NCI-H146 treated with DMSO at 0.1 percent for 48 hours (cell line): ENCODE results near the gene PRKAR1B.

Experiments
- DNase-seq: peaks from one replicate; lab custom pipeline; 2025; ENCODE audit not compliant: unreplicated experiment; lab: John Stamatoyannopoulos, UW

PRKAR1B gene

DNA sequence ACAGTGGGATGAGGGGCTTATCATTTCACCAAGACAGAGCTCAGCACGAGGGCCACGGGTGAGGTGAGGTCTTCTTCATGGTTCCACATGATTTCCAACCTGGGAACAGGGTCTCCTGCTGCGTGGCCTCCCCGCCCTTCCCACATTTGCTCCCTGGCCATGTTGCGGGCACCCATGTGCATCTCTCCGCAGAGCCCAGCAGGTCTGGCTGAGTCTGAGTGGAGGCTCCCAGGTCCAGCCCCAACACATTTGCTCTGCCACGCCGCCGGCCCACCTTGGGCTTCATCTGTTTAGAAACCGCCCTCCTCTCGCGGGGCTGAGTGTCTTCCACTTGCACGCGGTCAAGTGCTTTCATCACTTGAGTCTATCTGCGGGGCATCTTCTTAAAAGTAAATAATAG lies 14.8 kb upstream of the PRKAR1B start:
- DNase-seq: no peak

DNA sequence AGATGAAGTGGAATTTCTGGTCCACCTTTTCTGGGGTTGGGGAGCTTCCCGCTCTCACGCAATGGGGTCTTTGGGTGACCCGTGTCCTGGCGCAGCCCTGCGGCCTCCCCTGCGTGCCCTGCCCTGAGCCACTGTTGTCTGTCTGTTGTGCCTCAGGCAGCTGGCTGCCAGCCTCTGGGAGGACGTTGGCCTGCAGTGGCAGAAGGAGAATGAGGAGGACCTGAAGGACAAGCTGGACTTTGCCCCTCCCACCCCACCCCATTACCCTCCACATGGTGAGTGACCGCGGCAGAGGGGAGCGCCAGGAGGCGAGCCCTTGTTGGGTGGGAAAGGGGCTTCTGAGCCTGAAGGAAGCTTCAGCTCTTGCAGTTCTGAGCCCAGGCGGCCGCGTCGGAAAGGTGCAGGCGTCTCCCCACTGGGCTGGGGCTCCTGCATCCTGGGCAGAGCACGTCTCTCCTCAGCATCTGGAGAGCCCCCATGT lies 14.2 kb upstream of the PRKAR1B start:
- DNase-seq: no peak

DNA sequence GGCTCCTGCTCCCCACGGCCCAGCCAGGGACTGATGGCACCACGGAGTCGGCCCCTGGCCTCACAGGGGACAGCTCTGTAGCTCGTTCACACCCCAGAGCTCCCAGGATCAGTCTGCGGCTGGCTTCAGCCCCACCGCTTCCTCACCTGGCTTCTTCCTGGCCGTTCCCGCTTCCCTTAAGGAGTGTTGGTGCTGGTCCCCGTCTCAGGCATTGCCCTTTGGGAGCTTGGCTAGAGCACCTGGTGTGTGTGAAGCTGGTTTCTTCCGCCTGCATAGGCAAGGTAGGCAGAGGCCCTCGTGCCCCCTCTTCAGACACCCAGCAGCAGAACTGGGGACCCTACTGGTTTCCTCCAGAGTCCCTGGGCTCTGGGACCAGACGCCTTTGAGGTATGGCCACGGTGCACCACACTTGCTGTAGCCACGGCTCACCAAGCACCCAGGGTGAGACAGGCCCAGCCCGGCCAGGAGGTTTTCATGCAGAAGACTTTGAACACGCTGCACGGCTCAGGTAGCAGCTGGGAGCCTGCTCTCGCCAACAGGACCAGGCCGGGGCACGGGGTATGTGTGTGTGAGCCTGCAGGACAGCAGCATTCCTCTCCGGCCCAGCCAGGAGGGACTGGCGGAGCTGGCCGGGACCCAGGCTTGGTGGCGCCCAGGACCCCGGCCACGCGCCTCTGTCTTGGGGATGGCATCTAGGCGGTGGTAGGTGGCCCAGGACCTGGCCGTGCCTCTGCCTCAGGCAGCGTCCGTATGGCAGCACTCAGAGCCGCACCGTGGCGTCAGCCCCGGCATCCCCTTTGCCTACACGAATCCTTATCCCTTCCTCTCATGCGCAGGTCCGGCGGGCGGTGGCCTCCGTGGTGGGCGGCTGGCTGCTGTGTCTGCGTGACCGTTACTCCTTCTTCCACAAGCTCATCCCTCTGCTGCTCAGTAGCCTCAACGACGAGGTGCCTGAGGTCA lies 13.2 kb upstream of the PRKAR1B start:
- no peak for DNase-seq

DNA sequence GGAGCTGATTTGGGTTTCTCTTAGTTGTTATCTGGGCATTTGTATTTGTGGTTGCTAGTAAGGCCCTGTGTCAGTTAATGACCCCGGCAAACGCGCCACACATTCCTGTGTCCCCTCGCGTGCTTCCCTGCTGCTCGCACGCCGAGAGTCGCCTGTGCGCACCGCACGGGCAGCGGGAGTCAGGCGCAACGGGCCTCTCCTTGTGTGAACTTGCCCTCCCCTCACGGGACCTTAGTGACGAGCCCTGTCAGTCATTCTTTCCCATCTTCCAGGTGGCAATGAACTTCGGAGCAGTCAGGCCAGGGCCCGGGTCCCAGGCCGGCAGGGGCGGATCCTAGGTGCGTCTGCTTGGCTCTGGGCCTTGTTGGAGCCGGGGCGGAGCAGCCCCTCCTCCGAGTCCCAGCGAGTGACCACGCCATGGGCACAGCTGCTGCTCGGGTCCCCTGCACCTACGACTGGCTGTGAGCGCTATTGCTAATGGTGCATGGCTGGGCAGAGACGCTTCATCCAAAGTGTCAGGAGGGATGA lies 12.4 kb upstream of the PRKAR1B start:
- no peak for DNase-seq

DNA sequence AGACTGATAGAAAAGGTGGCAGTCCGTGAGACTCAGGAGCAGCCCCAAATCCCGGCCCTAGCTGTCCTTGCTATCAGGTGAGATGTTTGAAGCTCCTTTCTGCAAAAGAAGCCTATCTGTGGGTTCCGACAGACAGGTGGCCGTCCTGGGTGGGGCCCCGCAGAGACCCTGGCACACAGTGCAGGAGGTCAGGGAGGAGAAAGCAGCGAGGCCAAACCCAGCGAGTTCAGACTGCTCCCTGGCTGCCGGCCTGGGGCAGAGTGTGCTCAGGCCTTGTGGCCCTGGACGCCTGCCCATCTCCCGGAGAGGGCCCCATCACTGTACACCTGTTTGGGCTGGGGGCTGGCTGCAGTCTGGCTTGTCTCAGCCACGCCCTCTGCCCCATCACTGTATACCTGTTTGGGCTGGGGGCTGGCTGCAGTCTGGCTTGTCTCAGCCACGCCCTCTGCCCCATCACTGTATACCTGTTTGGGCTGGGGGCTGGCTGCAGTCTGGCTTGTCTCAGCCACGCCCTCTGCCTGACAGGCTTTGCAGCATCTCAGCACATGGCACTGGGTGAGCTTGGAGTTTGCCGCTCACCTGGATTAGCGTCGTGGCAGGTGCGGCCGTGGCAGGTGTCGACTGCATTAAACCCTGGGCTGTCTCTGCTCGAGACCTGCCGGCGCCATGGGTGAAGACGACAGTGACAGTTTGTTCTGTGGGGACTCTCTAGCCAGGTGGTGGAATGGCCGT lies 11.8 kb upstream of the PRKAR1B start:
- no peak for DNase-seq

DNA sequence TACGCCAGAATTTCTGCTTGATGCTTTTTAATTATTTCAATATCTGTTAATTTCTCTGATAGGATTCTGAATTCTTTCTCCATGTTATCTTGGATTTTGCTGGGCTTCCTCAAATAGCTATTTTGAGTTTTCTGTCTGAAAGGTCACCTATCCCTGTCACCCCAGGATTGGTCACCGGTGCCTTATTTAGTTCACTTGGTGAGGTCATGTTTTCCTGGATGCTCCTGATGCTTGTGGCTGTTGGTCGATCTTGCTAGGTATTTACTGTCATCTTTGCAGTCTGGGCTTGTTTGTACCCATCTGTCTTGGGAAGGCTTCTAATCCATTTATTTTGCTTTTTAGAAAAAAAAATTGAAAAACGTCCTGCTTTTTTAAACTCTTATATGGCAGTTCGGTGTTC lies 11.2 kb upstream of the PRKAR1B start:
- DNase-seq: no peak

DNA sequence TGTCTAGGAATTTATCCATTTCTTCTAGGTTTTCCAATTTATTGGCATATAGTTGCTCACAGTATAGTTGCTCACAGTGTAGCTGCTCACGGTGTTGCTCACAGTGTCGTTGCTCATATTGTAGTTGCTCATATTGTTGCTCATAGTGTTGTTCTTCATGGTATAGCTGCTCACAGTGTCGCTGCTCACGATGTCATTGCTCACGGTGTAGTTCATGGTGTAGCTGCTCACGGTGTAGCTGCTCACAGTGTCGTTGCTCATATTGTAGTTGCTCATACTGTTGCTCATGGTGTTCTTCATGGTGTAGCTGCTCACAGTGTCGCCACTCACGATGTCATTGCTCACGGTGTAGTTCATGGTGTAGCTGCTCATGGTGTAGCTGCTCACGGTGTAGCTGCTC lies 7.7 kb upstream of the PRKAR1B start:
- DNase-seq: no peak

DNA sequence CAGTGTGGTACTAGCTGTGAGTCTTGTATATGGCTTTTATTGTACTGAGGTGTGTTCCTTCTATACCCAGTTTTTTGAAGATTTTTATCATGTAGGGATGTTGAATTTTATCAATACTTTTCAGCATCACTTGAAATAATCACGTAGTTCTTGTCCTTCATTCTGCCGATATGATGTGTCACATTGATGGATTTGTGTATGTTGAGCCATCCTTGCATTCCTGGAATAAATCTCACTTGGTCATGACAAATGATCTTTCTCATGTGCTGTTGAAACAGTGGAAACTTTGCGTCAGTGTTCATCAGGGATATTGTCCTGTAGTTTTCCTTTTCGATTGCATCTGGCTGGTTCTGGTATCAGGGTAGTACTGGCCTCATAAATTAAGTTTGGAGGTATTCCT lies 7.1 kb upstream of the PRKAR1B start:
- no peak for DNase-seq

DNA sequence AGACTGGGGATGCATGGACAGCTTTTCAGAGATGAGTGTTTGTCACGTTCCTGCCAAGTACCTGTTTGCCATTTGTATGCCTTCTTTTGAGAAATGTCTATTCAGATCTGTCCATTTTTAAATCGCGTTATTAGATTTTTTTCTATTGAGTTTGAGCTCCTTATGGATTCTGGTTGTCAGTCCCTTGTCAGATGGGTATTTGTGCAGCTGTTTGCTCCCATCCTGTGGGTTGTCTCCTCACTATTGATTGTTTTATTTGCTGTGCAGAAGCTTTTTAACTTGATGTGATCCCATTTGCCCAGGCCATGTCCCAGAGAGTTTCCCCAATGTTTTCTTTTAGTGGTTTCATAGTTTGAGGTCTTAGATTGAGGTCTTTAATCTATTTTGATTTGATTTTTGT lies 5.5 kb upstream of the PRKAR1B start:
- DNase-seq: no peak

DNA sequence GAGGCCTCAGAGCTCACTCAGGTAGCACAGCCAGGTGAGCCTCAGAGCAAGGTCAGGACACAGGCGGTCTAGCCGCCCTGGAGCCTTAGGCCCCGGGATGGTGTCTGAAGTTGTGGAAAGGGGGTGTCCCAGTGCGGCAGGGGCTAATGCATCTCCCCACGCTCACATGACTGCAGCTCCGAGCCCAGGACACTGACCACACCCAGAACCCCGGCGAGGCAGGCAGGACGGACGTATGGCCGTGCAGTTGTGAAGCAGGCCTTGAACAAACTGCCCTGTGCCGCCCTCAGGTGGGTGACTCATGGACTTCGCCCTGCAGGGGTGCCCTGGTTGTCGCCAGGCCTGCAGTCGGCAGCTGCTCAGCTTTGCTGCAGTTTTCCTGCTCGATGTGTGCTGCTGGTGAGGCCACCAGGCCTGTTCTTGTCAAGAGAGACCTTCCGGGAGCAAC lies 5.0 kb upstream of the PRKAR1B start:
- DNase-seq: peak; percentile 11

DNA sequence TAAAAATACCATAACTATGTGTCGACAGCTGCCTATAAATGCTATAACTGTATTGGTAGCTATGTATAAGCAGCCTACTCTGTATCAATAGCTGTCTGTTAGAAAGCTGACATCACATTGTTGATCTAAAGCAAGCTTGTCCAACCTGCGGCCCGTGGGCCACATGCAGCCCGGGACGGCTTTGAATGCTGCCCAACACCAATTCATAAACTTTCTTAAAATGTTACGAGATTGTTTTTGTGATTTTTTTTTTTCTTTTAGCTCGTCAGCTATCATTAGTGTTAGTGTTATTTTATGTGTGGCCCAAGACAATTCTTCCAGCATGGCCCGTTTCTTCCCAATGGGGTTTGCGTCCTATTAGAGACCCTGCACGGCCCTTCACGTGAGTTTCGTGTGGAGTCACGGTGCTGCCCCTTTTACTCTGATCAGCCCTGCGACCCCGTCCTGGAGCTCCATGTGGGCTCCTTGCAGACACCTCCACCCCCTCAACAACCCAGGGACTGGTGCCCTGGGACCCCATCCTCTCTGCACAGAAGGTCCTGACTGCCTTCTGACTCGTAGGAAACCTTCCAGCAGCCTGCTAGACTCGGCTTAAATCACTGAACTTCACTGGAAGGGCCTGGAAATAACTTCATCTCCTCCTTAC lies 4.5 kb upstream of the PRKAR1B start:
- DNase-seq: no peak

DNA sequence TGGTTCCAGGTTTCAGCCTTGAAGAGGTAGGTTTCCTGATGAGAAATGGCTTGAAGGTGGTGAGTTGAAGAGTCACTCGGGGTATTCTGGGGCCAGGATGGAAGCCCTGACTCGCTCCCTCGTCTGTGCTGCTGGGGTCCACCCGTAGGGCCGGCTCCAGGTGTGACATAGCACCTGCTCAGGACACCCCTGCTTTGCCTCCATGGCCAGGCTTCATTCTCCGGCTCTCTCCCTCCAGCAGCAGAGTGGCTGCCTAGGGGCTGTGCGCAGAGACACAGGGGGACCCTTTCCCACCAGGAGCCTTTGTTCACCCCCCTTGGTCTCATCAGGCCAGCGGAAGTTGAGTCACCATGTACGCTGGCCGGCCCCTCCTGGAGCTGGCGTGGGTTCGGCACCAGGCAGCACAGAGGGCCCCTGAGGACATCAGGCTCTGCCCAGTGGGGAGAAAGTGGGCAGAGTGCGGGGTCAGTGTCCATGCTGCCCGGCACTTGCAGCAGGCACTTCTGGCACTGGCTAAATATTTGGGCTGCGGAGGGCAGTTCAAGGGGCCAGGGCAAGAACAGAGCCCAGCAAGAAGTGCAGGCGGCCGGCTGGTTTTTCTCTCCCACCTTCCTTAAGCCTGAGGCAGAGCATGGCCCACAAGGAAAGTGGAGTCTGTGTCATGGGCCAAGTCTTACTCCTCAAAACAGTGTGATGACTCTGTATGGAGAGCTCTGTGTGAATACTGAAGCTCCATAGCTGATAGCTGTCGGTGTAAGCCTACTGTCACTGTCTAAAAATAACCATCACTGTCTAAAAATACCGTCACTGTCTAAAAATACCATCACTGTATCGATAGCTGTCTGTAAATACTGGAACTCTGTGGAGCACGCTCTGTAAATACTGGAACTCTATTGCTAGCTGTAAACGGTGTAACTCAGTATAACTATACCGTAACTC lies 3.7 kb upstream of the PRKAR1B start:
- no peak for DNase-seq

DNA sequence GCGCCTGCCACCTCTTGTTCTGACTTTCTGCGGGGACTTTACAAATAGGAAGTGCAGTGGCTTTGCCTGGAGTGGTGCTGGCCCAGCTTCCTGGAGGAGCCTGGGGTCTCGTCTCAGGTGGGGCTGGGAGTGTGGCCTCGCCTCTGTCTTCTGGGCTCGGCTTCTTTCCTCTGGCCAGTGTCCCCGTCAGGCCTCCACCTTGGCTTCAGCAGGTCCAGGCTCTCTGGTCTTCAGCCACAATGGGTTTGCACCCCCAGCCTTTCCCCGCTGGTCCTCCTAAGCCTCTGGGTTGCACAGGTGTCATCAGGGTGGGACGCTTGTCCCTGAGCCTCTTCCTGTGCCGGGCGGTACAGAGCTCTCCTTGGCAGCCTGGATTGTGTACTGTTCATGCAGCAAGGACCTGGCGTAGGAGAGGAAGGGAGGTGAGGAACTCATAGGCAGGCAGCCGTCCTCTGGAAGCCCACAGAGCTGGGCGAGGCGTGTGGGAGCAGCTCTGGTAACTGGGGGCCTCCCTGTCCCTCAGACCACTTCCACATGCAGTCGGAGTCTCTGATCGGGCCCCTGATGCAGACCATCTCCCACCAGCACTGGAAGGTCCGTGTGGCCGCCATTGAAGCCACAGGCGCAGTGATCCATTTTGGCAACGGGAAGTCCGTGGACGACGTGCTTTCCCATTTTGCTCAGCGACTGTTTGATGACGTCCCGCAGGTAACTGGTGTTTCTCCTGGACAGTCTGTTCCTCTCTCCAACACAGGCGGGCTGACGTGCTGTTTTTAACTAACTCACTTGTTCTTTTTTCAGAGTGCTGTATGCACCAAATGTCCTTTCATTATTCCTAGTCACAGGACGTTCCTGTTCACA lies 2.3 kb upstream of the PRKAR1B start:
- DNase-seq: no peak

DNA sequence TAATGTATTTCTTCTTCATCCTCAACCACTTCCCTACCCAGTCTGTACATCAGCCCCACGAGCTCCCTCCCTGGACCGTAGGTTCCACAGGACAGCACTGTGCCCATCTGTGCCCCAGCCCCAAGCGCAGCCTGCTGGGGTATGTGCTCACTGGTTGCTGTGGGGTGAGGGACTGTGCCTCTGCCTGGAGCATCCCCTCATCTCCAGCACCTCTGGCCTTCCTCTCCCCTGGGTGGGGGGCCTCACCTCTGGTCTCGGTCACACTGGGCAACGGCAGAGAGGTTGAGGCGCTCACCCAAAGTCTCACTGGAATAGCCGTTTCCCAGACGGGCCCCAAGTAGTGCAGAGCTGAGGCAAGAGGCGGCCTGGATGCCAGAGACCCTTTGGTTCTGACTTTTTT lies 1.5 kb upstream of the PRKAR1B start:
- DNase-seq: no peak

DNA sequence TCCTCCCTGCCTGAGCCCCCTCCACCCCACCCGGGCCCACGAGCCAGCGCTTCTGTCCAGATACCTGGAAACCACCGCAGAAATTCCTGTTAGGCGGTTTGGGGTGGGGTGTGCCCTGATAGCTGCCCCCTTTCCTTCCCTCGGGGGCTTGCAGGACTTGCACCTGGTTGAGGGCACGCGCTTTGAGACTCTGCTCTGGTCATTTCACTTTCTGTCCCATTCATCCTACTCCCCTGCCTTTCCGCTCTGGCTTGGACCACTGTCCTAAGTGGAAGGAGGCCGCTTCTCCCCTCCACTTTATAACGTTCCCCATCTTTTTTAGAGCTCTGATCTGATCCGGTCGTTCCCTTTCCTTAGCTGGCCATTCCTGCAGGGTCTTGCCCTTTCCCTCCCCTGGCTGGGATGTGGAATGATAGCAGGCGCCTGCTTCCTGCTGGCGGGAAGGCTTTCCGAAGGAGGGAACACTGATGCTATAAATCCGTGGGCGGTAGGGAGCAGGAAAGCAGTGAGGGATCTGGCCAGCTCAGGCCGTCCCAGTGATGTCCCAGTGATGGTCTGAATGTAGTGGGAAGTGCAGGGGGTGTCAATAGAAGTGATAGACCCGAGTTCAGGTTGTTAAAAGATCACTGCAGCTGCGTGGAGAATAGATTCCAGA lies 852 bp upstream of the PRKAR1B start:
- DNase-seq: no peak

DNA sequence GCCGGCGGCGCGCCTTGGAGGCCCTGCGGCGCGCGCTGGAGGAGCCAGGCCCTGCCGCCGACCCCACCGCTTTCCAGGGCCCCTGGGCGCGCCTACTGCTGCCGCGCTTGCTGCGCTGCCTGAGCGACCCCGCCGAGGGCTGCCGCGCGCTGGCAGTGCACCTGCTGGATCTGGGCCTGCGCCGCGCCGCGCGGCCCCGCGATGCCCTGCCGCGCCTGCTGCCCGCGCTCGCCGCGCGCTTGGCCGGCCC lies 302 bp downstream of the PRKAR1B start:
- DNase-seq: no peak

DNA sequence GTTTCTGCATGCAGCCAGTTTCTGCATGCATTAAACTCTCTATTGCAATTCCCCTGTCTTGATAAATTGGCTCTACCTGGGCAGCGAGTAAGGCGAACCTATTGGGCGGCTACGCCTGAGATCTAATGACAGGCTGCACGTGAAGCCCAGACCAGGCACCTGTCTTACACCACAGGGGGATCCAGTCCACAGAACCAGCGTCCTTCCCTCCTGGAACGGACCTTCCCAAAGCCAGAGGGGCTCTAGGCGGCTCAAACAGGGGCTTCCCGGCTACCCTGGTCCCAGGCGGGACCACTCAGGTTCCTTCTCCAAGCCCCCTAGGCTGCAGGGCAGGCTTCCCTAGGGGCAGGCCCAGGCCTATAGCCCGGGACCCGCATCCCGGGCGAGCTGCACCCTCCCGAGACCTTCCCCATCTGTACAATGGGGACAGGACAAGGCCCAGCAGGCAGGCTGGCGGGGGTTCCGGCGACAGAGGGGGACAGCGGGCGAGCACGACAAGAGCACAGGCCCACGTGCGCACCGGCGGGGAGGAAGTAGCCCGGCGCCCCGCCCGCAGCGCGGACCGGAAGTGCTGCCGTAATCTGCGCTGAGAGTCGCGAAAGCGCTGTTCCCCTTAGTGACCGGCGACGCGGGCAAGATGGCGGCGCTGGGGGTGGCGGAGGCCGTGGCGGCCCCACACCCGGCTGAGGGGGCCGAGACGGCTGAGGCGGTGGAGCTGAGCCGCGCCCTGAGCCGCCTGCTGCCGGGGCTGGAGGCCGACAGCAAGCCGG lies 812 bp downstream of the PRKAR1B start, which contains the start of gene DNAAF5:
Gene DNAAF5, plus strand, starts transcription at position 616 of the 770 bp plus-strand sequence. Its CDS starts 22 bp downstream, at position 638.
- peak; percentile 77 for DNase-seq
